Hematopoietic multipotent progenitor cell (in vitro differentiated cells): Measurements from ENCODE around the gene CALD1. TPM values are rescaled to one million over a fixed set of nuclear protein-coding genes. Genes with fewer than 3 reads are reported as not detected.

ENCODE experiments used
- DNase-seq, 3 donors: peaks; one replicate each; pipeline ENCODE4 v3.0.0-alpha.2; 2011 to 2015; ENCODE audit warnings: low read depth in 2 of 3, low spot score in 2 of 3
- total RNA-seq: library from RNA; depleted of rRNA; stranded (reverse); fragments of >200 nt; gene quantifications from one replicate; pipeline ENCODE4 v1.2.3, GENCODE V29; 2012

The CALD1 gene, protein sequence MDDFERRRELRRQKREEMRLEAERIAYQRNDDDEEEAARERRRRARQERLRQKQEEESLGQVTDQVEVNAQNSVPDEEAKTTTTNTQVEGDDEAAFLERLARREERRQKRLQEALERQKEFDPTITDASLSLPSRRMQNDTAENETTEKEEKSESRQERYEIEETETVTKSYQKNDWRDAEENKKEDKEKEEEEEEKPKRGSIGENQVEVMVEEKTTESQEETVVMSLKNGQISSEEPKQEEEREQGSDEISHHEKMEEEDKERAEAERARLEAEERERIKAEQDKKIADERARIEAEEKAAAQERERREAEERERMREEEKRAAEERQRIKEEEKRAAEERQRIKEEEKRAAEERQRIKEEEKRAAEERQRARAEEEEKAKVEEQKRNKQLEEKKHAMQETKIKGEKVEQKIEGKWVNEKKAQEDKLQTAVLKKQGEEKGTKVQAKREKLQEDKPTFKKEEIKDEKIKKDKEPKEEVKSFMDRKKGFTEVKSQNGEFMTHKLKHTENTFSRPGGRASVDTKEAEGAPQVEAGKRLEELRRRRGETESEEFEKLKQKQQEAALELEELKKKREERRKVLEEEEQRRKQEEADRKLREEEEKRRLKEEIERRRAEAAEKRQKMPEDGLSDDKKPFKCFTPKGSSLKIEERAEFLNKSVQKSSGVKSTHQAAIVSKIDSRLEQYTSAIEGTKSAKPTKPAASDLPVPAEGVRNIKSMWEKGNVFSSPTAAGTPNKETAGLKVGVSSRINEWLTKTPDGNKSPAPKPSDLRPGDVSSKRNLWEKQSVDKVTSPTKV
- total RNA-seq: under 0.01 TPM

DNA sequence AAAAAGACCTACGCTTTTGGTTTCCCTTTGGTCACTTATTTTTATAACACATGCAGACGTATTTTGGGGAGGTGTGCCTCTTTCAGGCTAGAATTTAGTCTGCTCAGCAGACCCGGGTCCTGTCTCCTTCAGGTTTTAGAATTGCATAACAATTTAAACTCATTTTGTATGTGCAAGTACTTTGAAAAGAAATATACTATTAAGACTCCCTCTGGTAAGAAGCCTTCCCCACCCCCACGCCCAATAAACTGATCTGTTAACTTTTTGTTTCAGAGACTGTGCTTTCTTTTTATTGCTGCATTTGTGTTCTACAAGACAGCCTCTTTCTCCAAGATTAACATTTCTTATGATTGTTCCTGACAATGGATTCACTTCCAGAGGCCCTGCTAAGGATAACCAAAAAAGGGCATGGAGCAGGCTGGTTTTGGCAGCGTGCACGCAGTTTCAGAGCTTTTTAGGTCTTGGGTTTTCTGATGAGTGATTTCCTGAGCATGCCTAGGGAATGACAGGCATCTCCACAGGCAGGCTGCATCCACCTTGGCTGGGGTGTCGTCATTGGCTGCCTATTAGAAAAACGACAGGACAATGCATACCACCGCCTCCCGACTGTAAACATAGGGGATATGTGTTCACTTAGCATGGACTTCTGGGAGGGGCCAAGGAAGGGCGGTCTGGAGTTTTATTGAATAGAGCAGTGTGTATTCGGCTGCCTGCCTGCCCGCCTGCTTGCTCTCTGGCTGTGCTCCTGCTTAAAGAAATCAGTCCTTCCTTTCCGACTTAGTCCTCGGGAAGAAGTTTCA is at the start of gene CALD1:
Gene CALD1 (plus strand): TSS at position 694 of the 800 bp plus-strand sequence. CDS start 88,100 bp downstream, outside the sequence.
- DNase-seq: no peak

DNA sequence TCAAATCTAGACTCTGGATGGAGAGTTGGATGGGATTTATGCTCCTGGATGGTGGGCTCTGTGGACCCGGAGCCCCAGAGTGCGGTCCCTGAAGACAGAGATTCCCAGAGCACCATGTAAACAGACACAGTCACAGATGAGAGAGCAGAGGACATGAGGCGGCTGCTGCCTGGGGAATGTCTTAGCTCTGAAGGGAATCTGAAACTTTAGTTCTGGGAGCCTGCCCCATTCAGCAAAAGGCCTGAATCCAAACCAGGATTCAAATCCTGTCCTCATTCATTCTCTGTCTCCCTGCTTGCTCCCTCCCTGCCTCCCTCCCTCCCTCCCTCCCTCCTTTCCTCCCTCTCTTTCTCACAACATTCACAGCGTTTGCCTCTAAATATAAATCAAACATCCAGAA is 49.5 kb upstream of the CALD1 start:
- no peak for DNase-seq

DNA sequence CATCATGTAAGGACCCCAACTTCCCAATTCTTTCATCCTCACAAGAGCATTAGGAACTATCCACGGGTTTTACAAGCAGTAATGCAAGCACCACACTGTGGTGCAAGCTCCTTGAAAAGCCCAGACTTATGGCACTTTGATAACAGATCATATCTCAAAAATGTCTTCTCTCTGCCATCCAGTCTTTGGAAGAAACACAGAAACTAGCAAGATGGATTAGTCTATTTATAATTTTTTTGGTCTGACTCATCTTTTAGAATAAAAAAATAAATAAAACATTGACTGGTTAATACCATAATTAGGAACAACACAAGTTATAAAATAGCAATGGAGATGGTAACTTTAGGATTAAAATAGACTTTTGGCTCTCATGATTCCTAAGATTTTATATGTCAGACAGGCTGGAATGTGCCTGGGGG is 49.0 kb upstream of the CALD1 start:
- no peak for DNase-seq

DNA sequence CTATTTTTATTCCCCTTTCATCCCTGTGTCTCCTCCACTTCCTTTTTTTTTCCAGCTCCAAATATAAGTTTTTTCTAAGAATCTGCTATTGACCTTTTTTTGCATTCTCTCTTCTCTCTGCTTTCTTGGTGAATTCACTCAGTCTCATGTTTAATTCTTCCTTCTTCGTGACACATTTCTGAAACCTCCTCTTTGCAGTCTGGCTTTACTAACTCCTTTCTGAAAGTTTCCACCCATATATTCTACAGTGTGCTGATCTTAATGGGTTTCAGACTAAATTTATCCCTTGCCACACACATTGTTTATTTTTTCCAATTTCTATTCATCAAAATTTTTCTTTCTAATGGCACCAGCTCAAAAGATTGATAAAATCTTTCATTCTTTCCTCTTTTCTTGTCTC is 47.8 kb upstream of the CALD1 start:
- DNase-seq: no peak

DNA sequence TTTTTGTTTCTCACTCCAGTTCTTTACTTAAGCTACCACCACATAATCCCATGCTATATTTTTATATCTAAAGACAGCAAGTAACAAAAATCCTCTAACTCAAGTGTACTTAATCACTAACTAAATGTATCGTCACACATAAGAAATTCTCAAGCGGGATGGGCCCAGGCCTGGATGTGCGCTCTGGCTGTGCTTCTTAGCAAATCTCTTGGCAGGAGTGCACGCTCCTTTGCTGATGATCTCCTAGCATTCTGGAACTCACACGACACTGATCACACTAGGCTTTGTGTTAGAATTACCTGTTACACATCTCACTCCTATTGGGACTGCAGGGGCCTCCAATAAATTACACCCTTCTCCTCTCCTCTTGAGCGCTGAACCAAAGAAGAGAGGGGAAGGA is 46.7 kb upstream of the CALD1 start:
- no peak for DNase-seq

DNA sequence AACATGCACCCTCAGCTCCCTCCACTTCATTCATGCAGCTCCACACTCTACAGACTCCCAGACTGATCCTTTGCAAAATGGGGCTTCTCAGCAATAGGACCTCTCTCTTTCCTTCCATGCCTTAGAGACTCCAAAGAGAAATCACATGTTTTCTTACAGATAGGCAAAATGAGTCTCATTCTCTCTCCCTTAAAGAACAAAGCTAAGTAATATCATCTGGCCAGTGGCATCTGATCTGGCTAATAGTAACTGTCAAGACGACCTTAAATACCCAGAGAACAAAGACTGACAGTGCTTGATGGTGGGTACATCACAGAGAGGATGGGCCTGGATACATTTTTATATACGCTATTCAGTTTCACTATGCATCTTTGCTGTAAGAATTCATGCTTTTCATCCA is 43.1 kb upstream of the CALD1 start:
- no peak for DNase-seq

DNA sequence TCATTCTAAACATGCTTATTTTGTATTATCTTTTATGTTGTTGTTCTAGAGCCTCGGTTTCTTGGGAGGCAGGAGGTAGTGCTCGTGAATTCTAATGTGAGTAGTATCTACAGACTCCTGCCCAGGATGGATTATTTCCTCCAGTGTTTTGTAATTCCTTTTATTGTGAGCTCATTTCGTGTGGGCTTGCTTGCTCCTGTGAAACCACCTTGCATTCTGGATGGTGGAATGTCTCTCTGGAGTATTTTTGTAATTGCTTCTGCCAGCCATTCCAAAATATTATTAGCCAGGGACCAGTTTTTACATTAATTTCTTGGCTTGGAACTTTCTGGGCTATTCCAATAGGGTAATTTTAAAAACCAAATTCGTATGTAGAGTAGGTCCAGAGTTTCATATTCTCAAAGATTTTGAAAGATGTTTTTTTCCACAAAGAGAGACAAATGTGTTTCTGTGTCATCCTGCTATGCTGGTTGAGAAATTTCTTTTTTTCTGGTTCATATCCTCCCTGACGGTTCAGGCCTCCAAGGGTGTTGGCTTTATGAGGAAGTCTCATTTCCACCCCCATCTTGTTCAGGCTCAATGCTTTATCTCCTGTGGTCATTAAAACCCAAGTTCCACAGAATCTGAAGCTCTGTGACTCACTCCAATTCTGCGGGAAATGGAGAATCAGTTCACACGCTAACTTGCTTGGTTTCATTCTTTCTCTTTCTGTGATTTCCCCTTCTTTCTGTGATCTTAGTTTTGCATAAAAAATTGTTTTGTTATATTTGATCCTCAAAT is 41.7 kb upstream of the CALD1 start:
- peak in 1 of 3 donors; percentile 2 for DNase-seq

DNA sequence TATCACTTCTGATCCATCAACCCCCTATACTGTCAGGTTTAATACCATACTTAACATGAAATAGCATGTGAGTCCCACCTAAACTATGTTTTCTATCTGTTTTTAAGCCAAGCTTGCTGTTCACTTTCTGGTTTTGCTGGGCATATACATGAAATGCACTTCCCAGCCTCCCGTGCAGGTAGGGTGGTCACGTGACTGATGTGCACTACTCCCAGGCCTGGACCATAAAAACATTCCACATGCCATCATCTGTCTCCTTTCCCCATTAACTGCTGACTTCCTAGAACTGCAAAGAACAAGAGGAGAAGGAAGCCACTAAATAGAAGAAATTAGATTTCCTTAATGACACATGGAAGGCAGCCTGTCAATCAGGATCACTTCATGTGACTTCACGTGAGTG is 40.1 kb upstream of the CALD1 start:
- DNase-seq: no peak

DNA sequence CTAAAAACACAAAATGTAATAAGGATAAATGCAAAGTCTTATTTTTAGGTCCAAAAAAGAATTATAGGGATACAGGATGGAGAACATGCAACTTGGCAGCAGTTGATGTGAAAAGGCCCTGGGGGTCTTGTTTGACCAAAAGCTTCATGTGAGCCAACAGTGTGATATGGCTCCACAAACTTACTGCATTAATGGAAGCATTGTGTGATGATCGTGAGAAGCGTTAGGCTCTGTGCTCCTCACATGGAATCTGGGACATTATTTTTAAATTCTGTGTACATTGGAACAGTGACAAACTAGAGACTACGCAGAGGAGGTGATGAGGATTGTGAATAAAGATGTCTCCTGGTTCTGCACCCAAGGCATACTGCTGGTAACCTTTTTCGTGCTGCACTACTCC is 39.1 kb upstream of the CALD1 start:
- no peak for DNase-seq

DNA sequence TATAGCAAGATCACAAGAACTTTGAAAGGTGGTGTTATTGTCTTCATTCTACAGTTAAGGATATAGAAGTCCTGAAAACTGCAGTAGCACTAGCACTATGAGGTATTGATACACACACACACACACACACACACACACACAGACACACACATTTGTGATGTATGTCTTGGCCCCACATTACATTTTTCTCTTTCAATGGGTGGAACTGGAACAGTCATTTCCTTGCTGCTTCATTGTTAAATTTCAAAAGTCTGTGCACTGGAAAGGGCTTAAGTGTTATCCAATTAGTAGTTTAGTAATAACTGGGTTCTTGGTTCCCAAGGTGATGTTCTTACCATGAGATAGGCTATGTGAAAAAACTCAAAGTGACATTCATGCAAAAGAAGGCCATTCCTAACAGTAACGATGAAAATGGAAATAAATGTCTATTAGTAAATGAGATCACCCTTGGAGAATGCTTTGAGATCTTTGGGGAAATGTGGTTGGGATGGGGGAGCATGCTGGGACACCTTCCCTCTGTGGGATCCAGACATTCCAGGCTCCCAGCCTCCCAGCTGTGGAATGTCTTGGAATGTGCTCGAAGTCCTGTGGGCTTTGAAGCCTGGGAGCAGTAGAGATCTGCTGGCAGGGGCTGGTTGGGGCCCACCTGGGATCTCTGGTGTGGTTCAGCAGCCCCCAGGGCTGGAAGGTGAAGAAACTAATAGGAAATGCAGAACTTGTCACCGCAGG is 37.4 kb upstream of the CALD1 start:
- DNase-seq: no peak

DNA sequence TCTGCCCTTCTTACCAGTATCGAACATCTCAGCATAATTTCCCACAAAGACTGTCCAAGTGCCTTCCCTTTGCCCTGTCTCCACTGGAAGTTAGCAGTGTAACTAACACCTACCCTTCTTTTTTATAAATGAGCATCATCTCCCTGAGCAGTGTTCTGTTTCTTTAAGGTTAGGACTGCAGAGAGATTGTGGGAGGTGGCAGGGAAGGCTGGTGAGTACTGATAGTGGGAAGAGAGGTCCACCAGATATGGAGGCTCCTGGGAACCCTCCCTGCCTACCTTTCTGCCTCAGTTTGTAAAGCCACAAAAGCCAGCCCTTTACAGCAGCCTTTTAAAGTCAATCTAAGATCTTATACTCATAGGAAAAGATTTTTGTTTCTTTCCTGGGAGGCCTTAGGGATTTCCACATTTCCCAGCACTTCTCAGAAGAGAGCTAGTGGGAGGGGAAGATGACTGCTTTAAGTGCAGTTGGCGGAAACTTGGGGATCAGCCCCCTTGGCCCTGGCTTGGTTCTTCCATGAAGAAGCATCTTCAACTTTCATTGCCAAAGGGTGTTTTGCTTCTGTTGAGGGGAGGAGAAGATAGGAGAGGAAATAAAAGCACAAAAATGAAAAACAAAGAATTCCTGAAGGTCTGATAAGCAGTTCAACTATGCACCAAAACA is 36.6 kb upstream of the CALD1 start:
- no peak for DNase-seq

DNA sequence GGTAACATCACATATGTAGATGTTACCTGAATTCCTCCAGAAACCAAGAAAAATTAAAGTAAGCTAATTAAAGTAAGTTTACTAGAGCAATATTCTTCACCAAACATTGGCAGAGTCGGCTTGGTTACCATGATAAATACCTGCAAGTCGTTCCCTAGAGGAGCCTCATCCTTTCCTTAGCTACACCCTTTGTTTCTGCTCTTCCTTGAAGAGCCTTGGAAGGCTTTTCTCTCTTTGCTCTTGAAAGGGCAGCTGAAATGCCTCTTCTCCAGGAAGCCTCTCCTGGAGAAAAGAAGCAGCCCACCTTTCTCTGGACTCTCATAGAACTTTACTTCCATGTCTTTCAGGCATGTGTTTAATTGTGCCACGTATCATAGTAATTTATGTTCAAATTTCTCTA is 34.9 kb upstream of the CALD1 start:
- no peak for DNase-seq

DNA sequence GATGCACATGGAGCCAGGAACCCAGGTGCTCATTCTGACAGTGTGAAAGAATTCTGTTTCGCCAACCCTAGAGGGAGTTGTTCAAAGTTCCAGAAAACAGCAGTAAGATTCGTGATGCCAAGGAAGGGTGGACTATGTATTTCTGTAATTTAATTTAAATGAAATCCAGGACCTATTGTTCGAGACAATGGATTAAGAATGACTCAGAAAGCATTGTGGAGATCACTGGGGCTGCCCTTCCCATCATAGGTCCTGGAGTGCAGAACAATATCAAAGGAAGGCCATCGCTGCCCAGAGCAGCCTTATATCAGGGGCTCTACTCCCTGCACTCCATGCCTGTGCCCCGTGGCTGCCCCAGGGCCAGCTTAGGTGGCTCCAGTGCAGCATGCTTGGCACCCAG is 32.1 kb upstream of the CALD1 start:
- DNase-seq: no peak

DNA sequence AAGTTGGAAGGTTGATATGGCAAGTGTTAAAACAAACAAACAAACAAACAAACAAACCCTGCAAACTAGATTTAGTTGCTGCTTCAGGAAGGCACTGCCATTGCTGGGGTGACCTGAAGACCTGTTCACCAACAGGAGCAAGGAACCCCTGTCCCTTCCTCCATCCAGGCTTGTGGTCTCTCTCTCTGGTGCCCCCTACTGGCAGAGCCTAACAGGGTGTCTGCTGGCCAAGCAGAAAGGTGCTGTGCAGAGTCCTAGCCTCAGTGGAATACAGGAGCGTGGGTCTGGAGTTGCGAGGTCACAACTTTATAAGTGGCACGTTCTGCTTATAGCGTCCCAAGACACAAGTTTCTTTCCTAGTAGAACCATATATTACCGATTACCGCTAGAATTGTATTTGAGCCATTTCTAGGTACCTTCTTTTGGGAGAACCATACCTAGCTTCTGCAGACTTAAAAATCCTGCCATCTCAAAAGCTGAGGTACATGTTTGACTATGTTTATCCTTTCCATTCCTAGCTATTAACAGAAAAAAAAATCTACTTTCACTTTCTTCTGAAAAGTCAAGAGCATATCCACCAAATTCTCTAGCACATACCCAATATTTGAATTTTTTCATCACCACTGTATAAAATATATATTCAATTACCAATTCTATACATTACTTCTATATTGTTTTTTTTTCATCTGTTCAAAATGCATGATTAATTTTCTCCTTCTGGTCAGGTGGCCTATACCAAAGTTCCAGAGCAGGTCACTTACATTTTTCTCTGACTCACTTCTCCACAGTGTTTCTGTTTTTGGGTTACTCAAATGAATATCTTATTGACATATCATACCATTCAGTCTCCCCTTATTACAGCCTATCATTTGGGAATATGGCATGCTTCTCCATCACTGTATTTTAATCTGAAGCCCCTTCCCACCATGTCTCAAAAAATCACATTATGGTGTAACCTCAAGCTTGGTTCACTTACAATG is 29.1 kb upstream of the CALD1 start:
- DNase-seq: peak; percentile 22 to 43 (median 24)

DNA sequence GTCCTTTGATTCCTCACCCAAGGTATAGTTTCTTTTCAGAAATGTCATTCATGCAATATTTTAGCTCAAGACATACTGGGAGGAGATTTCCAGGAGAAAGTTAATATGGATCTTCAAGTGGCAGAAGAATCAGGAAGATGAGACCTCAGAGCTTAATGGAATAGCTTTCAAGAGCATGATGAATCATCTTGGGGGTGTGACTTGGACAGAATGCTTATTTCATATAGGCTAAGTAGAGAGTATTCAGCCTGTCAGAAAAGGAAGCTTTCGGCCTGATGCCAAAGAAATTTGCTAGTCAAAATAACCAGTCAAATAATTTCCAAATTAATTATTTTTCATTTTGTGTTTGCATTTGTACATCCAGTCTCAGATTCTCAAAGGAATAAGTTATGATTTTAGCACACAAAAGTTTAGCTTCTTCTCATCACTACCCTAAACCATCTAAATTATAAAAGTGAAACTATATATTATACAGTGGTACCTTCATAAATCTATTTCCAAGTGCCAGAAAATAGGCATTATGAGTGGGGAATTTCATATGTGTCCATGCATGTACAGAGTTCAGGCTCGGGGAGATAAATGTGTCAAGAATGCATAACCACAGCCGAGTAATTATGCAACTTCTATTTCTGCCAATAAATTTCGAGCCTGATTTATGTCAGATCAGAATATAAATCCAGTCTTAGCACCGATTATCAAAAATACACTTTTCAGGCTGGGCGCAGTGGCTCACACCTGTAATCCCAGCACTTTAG is 27.3 kb upstream of the CALD1 start:
- no peak for DNase-seq

DNA sequence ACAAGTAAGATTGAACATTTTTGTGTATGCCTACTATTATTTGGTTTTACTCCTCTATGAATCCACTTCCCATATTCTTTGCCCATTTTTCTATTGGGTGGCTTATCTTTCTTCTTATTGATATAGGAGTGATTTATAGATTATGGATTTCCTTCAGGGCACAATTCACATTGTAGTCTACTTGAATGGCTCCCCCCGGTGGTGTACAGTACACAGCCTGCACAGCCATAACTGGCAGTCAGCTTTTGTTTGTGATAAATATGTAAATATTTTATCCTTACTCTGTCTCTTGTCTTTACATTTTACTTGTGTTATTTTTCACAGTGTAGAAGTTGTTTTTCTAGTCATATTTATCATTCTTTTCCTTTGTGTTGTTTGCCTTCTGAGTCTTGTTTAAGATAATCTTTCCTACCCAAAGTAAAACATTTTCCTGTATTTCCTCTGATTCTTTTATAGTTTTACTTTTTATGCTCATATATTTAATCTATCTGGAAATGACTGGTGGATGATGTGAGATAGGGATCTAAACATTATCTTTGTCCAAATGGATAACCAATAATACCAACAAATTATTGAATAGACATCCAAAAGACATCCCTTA is 23.9 kb upstream of the CALD1 start:
- DNase-seq: peak in 1 of 3 donors; percentile 8

DNA sequence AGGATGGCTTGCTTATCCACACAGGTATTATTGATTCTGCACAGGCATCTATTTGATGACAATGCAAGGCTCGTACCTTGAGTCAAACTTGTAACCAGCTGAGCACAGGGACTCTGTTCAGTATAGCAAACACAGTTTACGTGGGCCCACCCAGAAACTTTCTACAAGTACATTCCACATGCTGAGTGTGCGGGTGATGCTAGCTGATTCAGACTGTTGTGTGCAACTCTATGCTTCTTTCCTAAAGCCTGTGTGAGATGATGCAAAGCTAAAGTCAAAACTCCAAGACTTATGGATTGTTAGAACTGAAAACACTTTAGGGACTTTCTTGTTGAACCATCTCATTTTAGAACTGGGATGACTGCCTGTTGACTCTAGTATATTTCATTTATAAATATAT is 21.5 kb upstream of the CALD1 start:
- DNase-seq: no peak
